Effector memory CD8-positive, alpha-beta T cell (primary cell): Measurements from ENCODE around the gene POLD2.

Source experiments
- ATAC-seq: fragments of 150-1000 bp; cut with Tn5 transposase; replicated peaks from 2 replicates; pipeline ENCODE4 v1.10.0; 2021; ENCODE audit warnings: mild to moderate bottlenecking, moderate library complexity
- DNase-seq, 3 experiments: peaks; one replicate each; pipeline ENCODE4 v3.0.0; 2021
- H3K27ac Mint-ChIP-seq, 2 donors: one replicate each; pipeline ENCODE4 v1.8.0; 2022; ENCODE audit warnings: mild to moderate bottlenecking in 2 of 2, mixed read lengths in 2 of 2, moderate library complexity in 2 of 2
- H3K27me3 Mint-ChIP-seq, 2 donors: one replicate each; pipeline ENCODE4 v1.8.0; 2022; ENCODE audit warnings: mixed read lengths in 2 of 2
- H3K36me3 Mint-ChIP-seq: one replicate; pipeline ENCODE4 v1.8.0; 2022; ENCODE audit warnings: mild to moderate bottlenecking, moderate library complexity, mixed read lengths; ENCODE audit not compliant: insufficient read depth
- H3K4me1 Mint-ChIP-seq, 2 donors: one replicate each; pipeline ENCODE4 v1.8.0; 2022; ENCODE audit warnings: low read depth in 2 of 2, mixed read lengths in 2 of 2
- H3K4me3 Mint-ChIP-seq, 2 donors: one replicate each; pipeline ENCODE4 v1.8.0; 2022; ENCODE audit warnings: mild to moderate bottlenecking in 2 of 2, mixed read lengths in 2 of 2, moderate library complexity in 2 of 2
- H3K9me3 Mint-ChIP-seq, 2 donors: one replicate each; pipeline ENCODE4 v1.8.0; 2022; ENCODE audit warnings: mixed read lengths in 2 of 2

Gene POLD2

DNA sequence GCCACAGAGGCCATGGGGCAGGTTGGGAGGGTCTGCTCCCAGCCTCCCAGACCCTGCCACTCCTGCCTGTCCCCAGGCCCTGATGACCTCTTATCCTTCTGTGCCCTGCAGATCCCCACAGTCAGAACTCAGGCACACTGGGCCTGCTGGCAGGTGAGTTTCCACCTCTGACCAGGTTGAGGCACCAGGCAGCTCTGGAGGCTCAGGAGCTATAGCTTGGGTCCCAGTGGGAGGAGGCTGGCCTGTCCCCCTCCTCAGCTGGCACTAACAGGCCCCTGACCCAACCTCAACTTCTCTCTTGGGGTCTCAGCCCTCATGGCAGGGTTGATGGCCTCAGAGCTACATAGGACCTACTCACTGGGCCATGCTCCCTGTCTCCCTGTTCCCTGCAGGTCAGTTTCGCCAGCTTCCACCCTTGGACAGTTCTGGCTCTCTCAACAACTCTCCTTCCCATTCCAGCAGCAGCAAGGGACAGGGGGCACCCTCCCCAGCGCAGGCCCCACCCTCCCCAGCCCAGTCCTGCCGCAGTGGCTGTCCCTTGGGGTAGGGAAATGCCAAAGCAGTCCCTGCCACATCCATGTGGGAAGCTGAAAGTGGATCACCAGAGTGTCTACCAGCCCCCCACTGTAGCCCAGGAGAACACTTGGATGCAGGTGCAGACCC is 21.9 kb downstream of the POLD2 start:
- Mint-ChIP-seq H3K36me3 (no peaks in the 10 kb centered on the region), H3K9me3 (no peaks in the 10 kb centered on the region), H3K27ac (no peak overlapping the region), H3K27me3 (peaks cover 31 to 49% of the 10 kb centered on the region in 2 donors), H3K4me1 (peaks cover 0 to 3% of the 10 kb centered on the region in 2 donors), H3K4me3 (no peak overlapping the region)
- DNase-seq (no peak), ATAC-seq (no peak)

DNA sequence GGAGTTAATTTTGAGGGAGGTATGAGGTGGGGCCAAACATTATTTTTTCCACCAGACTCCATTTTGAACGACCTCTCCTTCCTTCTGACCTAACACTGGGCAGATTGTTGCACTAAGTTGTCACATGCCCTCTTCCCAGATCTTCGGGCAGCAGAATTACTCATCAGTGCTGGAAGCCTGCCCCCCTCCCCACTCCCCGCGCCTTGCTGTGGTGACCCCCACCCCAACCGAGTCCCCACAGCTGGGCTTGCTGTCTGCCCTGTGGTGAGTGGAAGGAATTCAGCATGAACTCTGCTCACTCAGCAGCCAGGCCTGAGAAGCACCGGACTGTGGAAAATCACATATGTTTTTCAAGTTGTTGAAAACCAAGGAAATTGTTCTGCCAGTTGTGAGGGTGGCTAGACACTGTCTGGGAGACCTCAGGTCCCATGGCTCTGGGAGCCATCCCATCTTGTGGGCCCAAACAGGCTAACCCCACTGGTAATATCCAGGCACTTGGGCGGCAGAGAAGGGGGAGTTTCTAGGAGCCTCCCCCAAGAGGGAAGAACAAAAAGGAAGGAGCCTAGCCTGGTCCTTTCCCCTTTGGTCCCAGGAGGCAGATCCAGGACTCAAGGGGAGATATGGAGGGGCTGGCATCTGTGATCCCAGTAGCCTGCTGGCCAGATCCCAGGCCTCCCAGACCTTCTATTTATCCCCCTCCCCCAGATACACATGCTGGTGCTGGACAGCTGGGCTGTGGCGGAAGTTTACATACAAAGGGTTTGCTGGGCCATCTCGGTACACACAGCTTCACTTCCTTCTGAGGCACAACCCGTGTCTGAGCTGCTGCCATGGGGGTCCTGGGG is 22.7 kb downstream of the POLD2 start:
- Mint-ChIP-seq H3K27ac (no peak overlapping the region), H3K4me1 (peaks cover 0 to 3% of the 10 kb centered on the region in 2 donors), H3K36me3 (no peaks in the 10 kb centered on the region), H3K27me3 (peaks cover 23 to 44% of the 10 kb centered on the region in 2 donors), H3K9me3 (no peaks in the 10 kb centered on the region), H3K4me3 (no peak overlapping the region)
- DNase-seq (no peak), ATAC-seq (no peak)

DNA sequence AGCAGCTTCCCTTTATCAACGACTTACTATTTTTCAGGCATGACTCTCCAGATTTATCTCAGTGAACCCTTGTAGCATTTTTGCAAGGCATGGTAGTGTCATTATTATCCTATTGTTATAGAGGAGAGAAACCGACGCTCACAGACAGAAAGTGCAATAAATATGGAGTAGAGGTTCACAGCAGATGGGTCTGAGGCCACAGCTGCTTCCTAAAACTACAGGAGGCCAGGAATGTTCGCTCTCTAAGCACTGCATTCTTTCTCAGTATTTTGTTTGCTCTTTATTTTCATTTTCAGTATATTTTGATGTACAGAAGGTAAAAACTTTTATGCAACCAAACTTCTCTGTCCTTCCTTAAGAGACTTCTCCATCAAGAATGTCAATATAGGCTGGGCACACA is 23.7 kb downstream of the POLD2 start:
- peaks cover 14 to 34% of the 10 kb centered on the region in 2 donors for H3K27me3 Mint-ChIP-seq
- no peaks in the 10 kb centered on the region for H3K9me3 Mint-ChIP-seq
- no peak overlapping the region for H3K4me3 Mint-ChIP-seq
- no peaks in the 10 kb centered on the region for H3K36me3 Mint-ChIP-seq
- no peak overlapping the region for H3K27ac Mint-ChIP-seq
- peaks cover 0 to 1% of the 10 kb centered on the region in 2 donors for H3K4me1 Mint-ChIP-seq
- ATAC-seq (no peak), DNase-seq (no peak)

DNA sequence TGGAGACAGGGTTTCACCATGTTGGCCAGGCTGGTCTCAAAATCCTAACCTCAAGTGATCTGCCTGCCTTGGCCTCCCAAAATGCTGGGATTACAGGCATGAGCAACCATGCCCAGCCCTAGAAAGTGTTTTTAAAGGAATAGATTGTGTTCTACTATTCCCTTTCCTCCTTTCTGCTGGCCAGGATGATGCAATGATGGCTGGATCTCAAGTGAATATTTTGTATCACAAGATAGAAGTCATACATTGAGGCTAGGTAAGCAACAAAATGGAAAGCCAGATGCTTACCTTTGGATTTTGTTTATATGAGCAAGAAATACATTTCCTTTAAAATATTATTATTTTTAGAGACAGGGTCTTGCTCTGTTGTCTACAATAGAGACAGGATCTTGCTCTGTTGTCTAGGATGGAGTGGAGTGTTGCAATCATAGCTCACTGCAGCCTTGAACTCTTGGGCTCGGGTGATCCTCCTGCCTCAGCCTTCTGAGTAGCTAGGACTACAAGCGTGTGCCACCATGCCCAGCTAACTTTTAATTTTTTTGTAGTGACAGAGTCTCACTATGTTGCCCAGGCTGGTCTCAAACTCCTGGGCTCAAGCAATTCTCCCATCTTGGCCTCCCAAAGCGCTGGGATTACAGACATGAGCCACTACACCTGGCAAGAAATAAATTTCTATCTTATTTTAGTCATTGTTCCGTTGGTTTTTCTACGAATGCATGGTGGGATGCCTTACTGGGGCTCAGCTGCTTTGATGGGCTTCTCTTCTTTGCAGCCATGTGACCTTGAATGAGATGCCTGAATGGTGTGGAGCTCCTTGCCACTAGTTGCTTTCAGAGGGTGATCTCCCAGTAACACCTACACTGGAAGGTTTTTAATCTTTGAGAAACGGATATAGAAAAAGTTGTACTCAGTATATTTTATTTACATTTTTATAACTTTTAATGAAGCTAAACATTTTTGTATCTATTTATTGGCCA is 25.0 kb downstream of the POLD2 start:
- H3K36me3 Mint-ChIP-seq, result peaks cover 3% of the 10 kb centered on the region
- no peak overlapping the region for H3K27ac Mint-ChIP-seq
- H3K4me1 Mint-ChIP-seq, result peaks cover 0 to under 1% of the 10 kb centered on the region in 2 donors
- H3K4me3 Mint-ChIP-seq, result no peak overlapping the region
- peaks cover 11 to 29% of the 10 kb centered on the region in 2 donors for H3K27me3 Mint-ChIP-seq
- no peak for ATAC-seq
- no peak for DNase-seq
- no peaks in the 10 kb centered on the region for H3K9me3 Mint-ChIP-seq

GRCh38 chr7:44097064-44097932 is 26.1 kb downstream of the POLD2 start:
- H3K4me1 Mint-ChIP-seq, result no peaks in the 10 kb centered on the region
- DNase-seq, result no peak
- peaks cover under 1 to 19% of the 10 kb centered on the region in 2 donors for H3K27me3 Mint-ChIP-seq
- ATAC-seq, result no peak
- no peak overlapping the region for H3K27ac Mint-ChIP-seq
- H3K4me3 Mint-ChIP-seq, result no peak overlapping the region
- peaks cover 5% of the 10 kb centered on the region for H3K36me3 Mint-ChIP-seq
- H3K9me3 Mint-ChIP-seq, result no peaks in the 10 kb centered on the region

DNA sequence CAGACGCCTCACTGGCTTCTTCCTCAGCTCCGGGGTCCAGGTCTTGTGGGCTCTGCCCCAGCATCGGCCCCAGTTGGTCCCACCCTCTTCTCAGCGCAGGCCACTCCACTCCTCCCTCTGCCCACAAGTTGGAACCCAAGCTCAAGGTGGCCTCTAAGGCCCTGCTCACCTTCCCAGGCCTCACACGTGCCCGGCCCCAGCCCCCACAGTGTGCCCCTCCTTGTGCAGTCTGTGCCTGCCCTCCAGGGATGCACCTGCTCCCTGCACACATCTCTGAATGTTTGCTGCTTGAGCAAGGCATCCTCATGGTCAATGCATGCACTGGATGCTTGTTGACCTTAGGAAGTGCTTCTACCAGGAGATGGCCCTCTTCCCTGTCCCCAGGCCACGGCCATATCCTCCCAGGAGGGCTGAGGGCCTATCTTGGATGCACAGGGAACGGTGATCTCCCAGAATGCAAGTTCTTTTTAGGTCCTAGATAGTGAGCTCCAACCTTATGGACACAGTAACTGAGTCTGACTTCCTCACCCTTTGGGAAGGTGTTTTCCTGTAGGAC is 26.9 kb downstream of the POLD2 start:
- H3K27me3 Mint-ChIP-seq, result peaks cover 0 to 14% of the 10 kb centered on the region in 2 donors
- no peak overlapping the region for H3K27ac Mint-ChIP-seq
- ATAC-seq, result no peak
- no peaks in the 10 kb centered on the region for H3K4me1 Mint-ChIP-seq
- no peak for DNase-seq
- no peaks in the 10 kb centered on the region for H3K9me3 Mint-ChIP-seq
- H3K36me3 Mint-ChIP-seq, result peaks cover 5% of the 10 kb centered on the region
- no peak overlapping the region for H3K4me3 Mint-ChIP-seq

- H3K27me3 Mint-ChIP-seq, result peaks cover 2 to 18% of the 10 kb centered on the region in 2 donors
- no peaks in the 10 kb centered on the region for H3K4me1 Mint-ChIP-seq
- no peaks in the 10 kb centered on the region for H3K9me3 Mint-ChIP-seq
- H3K36me3 Mint-ChIP-seq, result peaks cover 5% of the 10 kb centered on the region
- DNase-seq (no peak), ATAC-seq (no peak)
- no peak overlapping the region for H3K27ac Mint-ChIP-seq
- H3K4me3 Mint-ChIP-seq, result no peak overlapping the region
Measured at GRCh38 chr7:44095781-44096180, 27.6 kb downstream of the POLD2 start.

GRCh38 chr7:44094883-44095592 is 28.3 kb downstream of the POLD2 start:
- Mint-ChIP-seq H3K4me3 (no peak overlapping the region), H3K27ac (peak overlapping the region in 1 of 2 donors; percentile 1), H3K27me3 (peaks cover 5 to 16% of the 10 kb centered on the region in 2 donors), H3K36me3 (peaks cover 5% of the 10 kb centered on the region), H3K9me3 (no peaks in the 10 kb centered on the region), H3K4me1 (no peaks in the 10 kb centered on the region)
- no peak for DNase-seq
- ATAC-seq, result no peak

DNA sequence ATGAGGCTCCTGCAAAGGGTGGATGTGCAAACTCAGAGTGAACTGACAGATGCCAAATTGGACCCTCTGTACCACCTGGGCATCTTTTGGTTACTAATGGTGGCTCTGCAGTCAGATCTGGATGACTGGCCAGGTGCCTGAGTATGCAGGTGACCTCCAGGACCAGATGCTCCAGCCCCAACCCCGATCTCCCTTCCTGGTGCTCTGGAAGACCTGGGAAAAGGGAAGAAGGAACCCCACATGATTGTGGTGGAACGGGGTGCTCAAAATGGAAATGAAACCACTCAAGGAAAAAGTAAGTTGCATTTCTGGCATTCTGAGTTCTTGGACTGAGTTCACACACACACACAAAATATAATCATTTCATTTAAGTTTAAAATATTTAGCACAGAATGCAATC is 29.0 kb downstream of the POLD2 start:
- Mint-ChIP-seq H3K4me3 (no peak overlapping the region), H3K27me3 (peaks cover 5 to 16% of the 10 kb centered on the region in 2 donors), H3K36me3 (peaks cover 5% of the 10 kb centered on the region), H3K27ac (peak overlapping the region in 1 of 2 donors; percentile 1), H3K4me1 (no peaks in the 10 kb centered on the region), H3K9me3 (no peaks in the 10 kb centered on the region)
- DNase-seq, result no peak
- no peak for ATAC-seq

DNA sequence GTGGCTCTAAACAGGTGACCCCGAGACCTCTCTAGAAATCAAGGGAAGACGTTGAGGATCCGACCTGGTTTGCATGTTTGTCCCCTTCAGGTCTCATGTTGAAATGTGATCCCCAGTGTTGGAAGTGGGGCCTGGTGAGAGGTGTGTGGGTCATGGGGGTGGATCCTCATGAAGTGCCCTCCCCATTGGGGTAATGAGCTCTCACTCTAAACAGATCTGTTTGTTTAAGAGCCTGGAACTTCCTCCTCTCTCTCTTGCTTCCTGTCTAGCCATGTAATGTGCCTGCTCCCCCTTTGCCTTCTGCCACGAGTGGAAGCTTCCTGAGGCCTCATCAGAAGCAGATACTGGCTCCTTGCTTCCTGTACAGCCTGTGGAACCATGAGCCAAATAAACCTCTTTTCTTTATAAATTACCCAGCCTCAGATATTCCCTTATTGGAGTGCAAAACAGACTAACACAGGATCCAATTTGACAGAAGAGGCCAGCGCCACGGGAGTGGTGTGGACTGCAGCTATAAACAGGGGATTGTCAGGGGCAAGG is 30.2 kb downstream of the POLD2 start:
- ATAC-seq, result no peak
- peaks cover 5% of the 10 kb centered on the region for H3K36me3 Mint-ChIP-seq
- no peak for DNase-seq
- H3K27me3 Mint-ChIP-seq, result peaks cover 5 to 16% of the 10 kb centered on the region in 2 donors
- no peak overlapping the region for H3K4me3 Mint-ChIP-seq
- H3K4me1 Mint-ChIP-seq, result no peaks in the 10 kb centered on the region
- no peak overlapping the region for H3K27ac Mint-ChIP-seq
- no peaks in the 10 kb centered on the region for H3K9me3 Mint-ChIP-seq

- Mint-ChIP-seq H3K9me3 (no peaks in the 10 kb centered on the region), H3K4me1 (peaks cover 0 to 3% of the 10 kb centered on the region in 2 donors), H3K4me3 (no peak overlapping the region), H3K36me3 (peaks cover under 1% of the 10 kb centered on the region), H3K27me3 (peaks cover 5 to 9% of the 10 kb centered on the region in 2 donors), H3K27ac (no peak overlapping the region)
- DNase-seq (no peak), ATAC-seq (no peak)
Measured at GRCh38 chr7:44087911-44088838, 35.2 kb downstream of the POLD2 start.
